NCI-H748 (cell line): ENCODE data around the gene ASB9.
"Not testable (repeated sequence)": the region's sequence is repeated elsewhere in the genome, so short reads cannot be mapped to it uniquely, and the experiment has no call there.

ENCODE experiments used
- DNase-seq: peaks from one replicate; lab custom pipeline; 2025; ENCODE audit not compliant: unreplicated experiment; lab: John Stamatoyannopoulos, UW

Gene ASB9

GRCh38 chrX:15242899-15243555 is 26.9 kb downstream of the ASB9 start:
- peak; percentile 65 for DNase-seq

GRCh38 chrX:15241301-15241700 is 28.6 kb downstream of the ASB9 start:
- DNase-seq: no peak

GRCh38 chrX:15240414-15240813 is 29.5 kb downstream of the ASB9 start:
- DNase-seq: no peak

- DNase-seq: no peak
Measured at GRCh38 chrX:15236146-15236545, 33.7 kb downstream of the ASB9 start.

GRCh38 chrX:15235001-15235400 is 34.9 kb downstream of the ASB9 start:
- no peak for DNase-seq

- DNase-seq: no peak
Measured at GRCh38 chrX:15233416-15234015, 36.4 kb downstream of the ASB9 start.

- no peak for DNase-seq
Measured at GRCh38 chrX:15224747-15225146, 45.1 kb downstream of the ASB9 start.

GRCh38 chrX:15221321-15221720 is 48.6 kb downstream of the ASB9 start:
- DNase-seq: no peak

- DNase-seq: no peak
Measured at GRCh38 chrX:15217161-15217560, 52.7 kb downstream of the ASB9 start.

GRCh38 chrX:15216280-15216679 is 53.6 kb downstream of the ASB9 start:
- DNase-seq: no peak

- no peak for DNase-seq
Measured at GRCh38 chrX:15215366-15215765, 54.5 kb downstream of the ASB9 start.

GRCh38 chrX:15214588-15214987 is 55.3 kb downstream of the ASB9 start:
- no peak for DNase-seq

- no peak for DNase-seq
Measured at GRCh38 chrX:15209096-15209495, 60.8 kb downstream of the ASB9 start.

- peak; percentile 36 for DNase-seq
Measured at GRCh38 chrX:15207994-15208393, 61.9 kb downstream of the ASB9 start.

GRCh38 chrX:15207384-15207783 is 62.5 kb downstream of the ASB9 start:
- DNase-seq: peak; percentile 10

- peak; percentile 83 for DNase-seq
Measured at GRCh38 chrX:15206306-15206705, 63.6 kb downstream of the ASB9 start.

GRCh38 chrX:15204130-15204751 is 65.6 kb downstream of the ASB9 start:
- peak; percentile 56 for DNase-seq

GRCh38 chrX:15203694-15204093 is 66.2 kb downstream of the ASB9 start:
- no peak for DNase-seq

GRCh38 chrX:15202454-15203177 is 67.3 kb downstream of the ASB9 start:
- no peak for DNase-seq

- DNase-seq: no peak
Measured at GRCh38 chrX:15200871-15201270, 69.0 kb downstream of the ASB9 start.

GRCh38 chrX:15198608-15199202 is 71.2 kb downstream of the ASB9 start:
- not testable (repeated sequence) for DNase-seq
